ENCODE measurements around the gene METTL17. TPM values are rescaled to one million over a fixed set of nuclear protein-coding genes. Genes with fewer than 3 reads are reported as not detected.

Gene METTL17
- total RNA-seq, 4 donors from 2014 or later, result 73.0 to 152 (median 91.6) TPM

GRCh38 chr14:20970647-20970982, 19.2 kb upstream of the METTL17 start:
- DNase-seq (ENCODE audit: low spot score in 2 of 2), result no peak
- WGBS, 2 donors, result 17 to 21% methylated on average over 10 of the region's 10 CpGs
- intact Hi-C loops (cut with DNase I; ENCODE audit: low total_unique reads), result no loop called here

GRCh38 chr14:20970983-20971704, 18.6 kb upstream of the METTL17 start:
- intact Hi-C loops (cut with DNase I; ENCODE audit: low total_unique reads), result no loop called here
- peak overlapping the region; percentile 30 for H3K4me3 ChIP-seq (ENCODE audit: low read depth, poor library complexity, severe bottlenecking)
- WGBS, 2 donors, result 0 to 1% methylated on average over 43 to 47 of the region's 47 CpGs
- TF ChIP-seq CTCF (IDR thresholded peaks at IDR 0.05) (peak in 1 of 3 donors; percentile 80), POLR2A (IDR thresholded peaks at IDR 0.05) (no peak)
- peak; percentile 75 to 96 for DNase-seq (ENCODE audit: low spot score in 2 of 2)

More at GRCh38 chr14:20970647-20970982, 19.2 kb upstream of the METTL17 start:
- TF ChIP-seq CTCF (IDR thresholded peaks at IDR 0.05) (no peak), POLR2A (IDR thresholded peaks at IDR 0.05) (no peak)
- H3K4me3 ChIP-seq (ENCODE audit: low read depth, poor library complexity, severe bottlenecking), result peak overlapping the region; percentile 30

- intact Hi-C loops (cut with DNase I; ENCODE audit: low total_unique reads), result no loop called here
- H3K4me3 ChIP-seq (ENCODE audit: low read depth, poor library complexity, severe bottlenecking), result no peak overlapping the region
- TF ChIP-seq CTCF (IDR thresholded peaks at IDR 0.05) (no peak), POLR2A (IDR thresholded peaks at IDR 0.05) (no peak)
- WGBS, 2 donors, result 12 to 18% methylated on average over 8 of the region's 8 CpGs
- no peak for DNase-seq (ENCODE audit: low spot score in 2 of 2)
Observed at GRCh38 chr14:20971705-20972021, 18.1 kb upstream of the METTL17 start.

GRCh38 chr14:20973501-20973900, 16.3 kb upstream of the METTL17 start:
- TF ChIP-seq POLR2A (IDR thresholded peaks at IDR 0.05) (no peak), CTCF (IDR thresholded peaks at IDR 0.05) (no peak)
- H3K4me3 ChIP-seq (ENCODE audit: low read depth, poor library complexity, severe bottlenecking), result no peak overlapping the region
- WGBS, 2 donors, result 91 to 96% methylated on average over 3 of the region's 3 CpGs
- no peak for DNase-seq (ENCODE audit: low spot score in 2 of 2)
- intact Hi-C loops (cut with DNase I; ENCODE audit: low total_unique reads), result no loop called here

- TF ChIP-seq CTCF (IDR thresholded peaks at IDR 0.05), result no peak
- no peak for TF ChIP-seq POLR2A (IDR thresholded peaks at IDR 0.05)
- WGBS, 2 donors, result 95 to 100% methylated on average over 1 of the region's 1 CpG
- DNase-seq (ENCODE audit: low spot score in 2 of 2), result no peak
- H3K4me3 ChIP-seq (ENCODE audit: low read depth, poor library complexity, severe bottlenecking), result no peak overlapping the region
- intact Hi-C loops (cut with DNase I; ENCODE audit: low total_unique reads), result no loop called here
Observed at GRCh38 chr14:20976291-20976690, 13.5 kb upstream of the METTL17 start.

- H3K4me3 ChIP-seq (ENCODE audit: low read depth, poor library complexity, severe bottlenecking), result no peak overlapping the region
- WGBS, 2 donors, result 35 to 64% methylated on average over 1 of the region's 1 CpG
- intact Hi-C loops (cut with DNase I; ENCODE audit: low total_unique reads), result no loop called here
- no peak for TF ChIP-seq CTCF (IDR thresholded peaks at IDR 0.05)
- TF ChIP-seq POLR2A (IDR thresholded peaks at IDR 0.05), result no peak
- DNase-seq (ENCODE audit: low spot score in 2 of 2), result no peak
Observed at GRCh38 chr14:20978687-20979086, 11.1 kb upstream of the METTL17 start.
